Muscle layer of duodenum (tissue), 2 donors: ENCODE results near the gene LGR6.

Source experiments
- H3K27ac ChIP-seq: one replicate; pipeline ENCODE4 v1.7.0; 2013; ENCODE audit warnings: mild to moderate bottlenecking, low read length
- H3K27me3 ChIP-seq: one replicate; pipeline ENCODE4 v1.7.0; 2013; ENCODE audit warnings: low read depth, mild to moderate bottlenecking, control low read depth, low read length
- H3K36me3 ChIP-seq, 2 donors: one replicate each; pipeline ENCODE4 v1.7.0; 2013; ENCODE audit warnings: low read length in 2 of 2, control low read depth in 1 of 2, mild to moderate bottlenecking in 1 of 2; ENCODE audit not compliant: insufficient read depth in 2 of 2, control insufficient read depth in 1 of 2
- H3K4me1 ChIP-seq, 2 donors: one replicate each; pipeline ENCODE4 v1.7.0; 2013; ENCODE audit warnings: low read length in 2 of 2, mild to moderate bottlenecking in 2 of 2, control low read depth in 1 of 2, moderate library complexity in 1 of 2; ENCODE audit not compliant: insufficient read depth in 2 of 2, control insufficient read depth in 1 of 2
- H3K4me3 ChIP-seq, 2 donors: one replicate each; pipeline ENCODE4 v1.7.0; 2013; ENCODE audit warnings: low read length in 2 of 2, low read depth in 1 of 2, mild to moderate bottlenecking in 1 of 2
- H3K9me3 ChIP-seq, 2 donors: one replicate each; pipeline ENCODE4 v1.7.0; 2013; ENCODE audit warnings: low read length in 2 of 2, control low read depth in 1 of 2, mild to moderate bottlenecking in 1 of 2; ENCODE audit not compliant: control insufficient read depth in 1 of 2
- donor health status: healthy.

Gene LGR6

GRCh38 chr1:202281316-202282024 lies 87.9 kb downstream of the LGR6 start:
- no peak overlapping the region for H3K27ac ChIP-seq
- no peaks in the 10 kb centered on the region for H3K4me1 ChIP-seq
- H3K27me3 ChIP-seq: no peaks in the 10 kb centered on the region
- no peak overlapping the region for H3K4me3 ChIP-seq
- H3K9me3 ChIP-seq: no peaks in the 10 kb centered on the region
- H3K36me3 ChIP-seq: no peaks in the 10 kb centered on the region

- Histone ChIP-seq H3K27me3 (no peaks in the 10 kb centered on the region), H3K27ac (no peak overlapping the region), H3K4me3 (no peak overlapping the region), H3K9me3 (no peaks in the 10 kb centered on the region), H3K36me3 (no peaks in the 10 kb centered on the region), H3K4me1 (no peaks in the 10 kb centered on the region)
Measured at GRCh38 chr1:202282025-202282371, 88.4 kb downstream of the LGR6 start.

GRCh38 chr1:202282596-202283283 lies 89.1 kb downstream of the LGR6 start:
- no peak overlapping the region for H3K27ac ChIP-seq

GRCh38 chr1:202283379-202283844 lies 89.8 kb downstream of the LGR6 start:
- H3K4me3 ChIP-seq: no peak overlapping the region
- no peaks in the 10 kb centered on the region for H3K36me3 ChIP-seq
- no peaks in the 10 kb centered on the region for H3K27me3 ChIP-seq
- H3K9me3 ChIP-seq: no peaks in the 10 kb centered on the region
- H3K27ac ChIP-seq: no peak overlapping the region
- H3K4me1 ChIP-seq: no peaks in the 10 kb centered on the region

More at GRCh38 chr1:202282596-202283283, 89.1 kb downstream of the LGR6 start:
- H3K9me3 ChIP-seq: no peaks in the 10 kb centered on the region
- no peaks in the 10 kb centered on the region for H3K36me3 ChIP-seq
- H3K27me3 ChIP-seq: no peaks in the 10 kb centered on the region
- no peak overlapping the region for H3K4me3 ChIP-seq
- H3K4me1 ChIP-seq: no peaks in the 10 kb centered on the region

- no peaks in the 10 kb centered on the region for H3K4me1 ChIP-seq
- H3K27me3 ChIP-seq: no peaks in the 10 kb centered on the region
- no peak overlapping the region for H3K27ac ChIP-seq
- no peaks in the 10 kb centered on the region for H3K36me3 ChIP-seq
- no peaks in the 10 kb centered on the region for H3K9me3 ChIP-seq
- H3K4me3 ChIP-seq: no peak overlapping the region
Measured at GRCh38 chr1:202283991-202284390, 90.4 kb downstream of the LGR6 start.

- H3K9me3 ChIP-seq: no peaks in the 10 kb centered on the region
- no peaks in the 10 kb centered on the region for H3K27me3 ChIP-seq
- no peak overlapping the region for H3K4me3 ChIP-seq
- H3K36me3 ChIP-seq: no peaks in the 10 kb centered on the region
- no peaks in the 10 kb centered on the region for H3K4me1 ChIP-seq
- H3K27ac ChIP-seq: no peak overlapping the region
Measured at GRCh38 chr1:202285908-202286307, 92.3 kb downstream of the LGR6 start.

- Histone ChIP-seq H3K27me3 (no peaks in the 10 kb centered on the region), H3K27ac (no peak overlapping the region), H3K9me3 (no peaks in the 10 kb centered on the region), H3K36me3 (no peaks in the 10 kb centered on the region), H3K4me1 (no peaks in the 10 kb centered on the region), H3K4me3 (no peak overlapping the region)
Measured at GRCh38 chr1:202286622-202287097, 93.1 kb downstream of the LGR6 start.

- H3K27me3 ChIP-seq: no peaks in the 10 kb centered on the region
- no peak overlapping the region for H3K4me3 ChIP-seq
- H3K4me1 ChIP-seq: no peaks in the 10 kb centered on the region
- no peak overlapping the region for H3K27ac ChIP-seq
- H3K36me3 ChIP-seq: no peaks in the 10 kb centered on the region
- H3K9me3 ChIP-seq: no peaks in the 10 kb centered on the region
Measured at GRCh38 chr1:202287196-202287595, 93.6 kb downstream of the LGR6 start.

- Histone ChIP-seq H3K27me3 (no peaks in the 10 kb centered on the region), H3K9me3 (no peaks in the 10 kb centered on the region), H3K36me3 (no peaks in the 10 kb centered on the region), H3K4me3 (no peak overlapping the region), H3K4me1 (no peaks in the 10 kb centered on the region), H3K27ac (no peak overlapping the region)
Measured at GRCh38 chr1:202288177-202288576, 94.6 kb downstream of the LGR6 start.

GRCh38 chr1:202289009-202289408 lies 95.4 kb downstream of the LGR6 start:
- Histone ChIP-seq H3K27ac (no peak overlapping the region), H3K4me3 (no peak overlapping the region), H3K36me3 (no peaks in the 10 kb centered on the region), H3K27me3 (no peaks in the 10 kb centered on the region), H3K9me3 (no peaks in the 10 kb centered on the region), H3K4me1 (no peaks in the 10 kb centered on the region)

GRCh38 chr1:202291001-202291400 lies 97.4 kb downstream of the LGR6 start:
- no peaks in the 10 kb centered on the region for H3K4me1 ChIP-seq
- no peaks in the 10 kb centered on the region for H3K27me3 ChIP-seq
- no peaks in the 10 kb centered on the region for H3K36me3 ChIP-seq
- no peaks in the 10 kb centered on the region for H3K9me3 ChIP-seq
- no peak overlapping the region for H3K27ac ChIP-seq
- no peak overlapping the region for H3K4me3 ChIP-seq
